GM21723 (cell line): ENCODE measurements around the gene NKTR.

Source experiments
- ATAC-seq: cut with Tn5 transposase; IDR thresholded peaks from one replicate; pipeline ENCODE4 v1.9.1; 2021; ENCODE audit warnings: mild to moderate bottlenecking, moderate library complexity; ENCODE audit not compliant: unreplicated experiment

Gene NKTR

DNA sequence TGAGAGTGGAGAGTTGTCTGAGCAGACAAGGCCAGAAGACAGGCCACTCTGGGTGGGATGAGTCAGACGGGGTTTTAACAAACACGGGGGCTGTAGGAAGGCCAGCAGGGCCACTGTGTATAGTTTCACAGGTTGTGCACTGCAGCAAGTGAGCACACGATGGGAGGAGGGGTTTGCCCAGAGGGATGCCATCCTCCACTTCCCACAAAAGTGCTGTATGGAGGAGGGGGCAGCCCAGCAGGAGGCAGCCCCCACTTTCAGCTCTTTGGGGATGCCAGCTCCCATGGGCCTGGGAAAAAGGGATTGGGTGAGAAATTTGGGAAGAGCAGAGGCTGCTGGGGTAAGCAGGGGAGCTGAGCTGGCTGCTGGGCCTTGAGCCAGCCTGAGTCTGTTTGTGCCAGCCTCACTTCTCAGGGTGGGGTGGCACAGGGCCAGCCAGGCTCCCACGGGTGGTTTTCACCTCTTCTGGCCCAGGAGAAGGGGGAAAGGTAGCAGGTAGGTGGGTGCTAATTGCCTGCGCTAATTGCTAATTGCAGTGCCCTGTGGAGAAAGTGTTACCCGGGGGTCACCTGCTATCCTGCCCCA is 59.7 kb downstream of the NKTR start:
- no peak for ATAC-seq

- ATAC-seq = no peak
These were observed 60.4 kb downstream of the NKTR start for GRCh38 chr3:42660898-42661297.

GRCh38 chr3:42661593-42662022 is 61.1 kb downstream of the NKTR start:
- ATAC-seq = no peak

DNA sequence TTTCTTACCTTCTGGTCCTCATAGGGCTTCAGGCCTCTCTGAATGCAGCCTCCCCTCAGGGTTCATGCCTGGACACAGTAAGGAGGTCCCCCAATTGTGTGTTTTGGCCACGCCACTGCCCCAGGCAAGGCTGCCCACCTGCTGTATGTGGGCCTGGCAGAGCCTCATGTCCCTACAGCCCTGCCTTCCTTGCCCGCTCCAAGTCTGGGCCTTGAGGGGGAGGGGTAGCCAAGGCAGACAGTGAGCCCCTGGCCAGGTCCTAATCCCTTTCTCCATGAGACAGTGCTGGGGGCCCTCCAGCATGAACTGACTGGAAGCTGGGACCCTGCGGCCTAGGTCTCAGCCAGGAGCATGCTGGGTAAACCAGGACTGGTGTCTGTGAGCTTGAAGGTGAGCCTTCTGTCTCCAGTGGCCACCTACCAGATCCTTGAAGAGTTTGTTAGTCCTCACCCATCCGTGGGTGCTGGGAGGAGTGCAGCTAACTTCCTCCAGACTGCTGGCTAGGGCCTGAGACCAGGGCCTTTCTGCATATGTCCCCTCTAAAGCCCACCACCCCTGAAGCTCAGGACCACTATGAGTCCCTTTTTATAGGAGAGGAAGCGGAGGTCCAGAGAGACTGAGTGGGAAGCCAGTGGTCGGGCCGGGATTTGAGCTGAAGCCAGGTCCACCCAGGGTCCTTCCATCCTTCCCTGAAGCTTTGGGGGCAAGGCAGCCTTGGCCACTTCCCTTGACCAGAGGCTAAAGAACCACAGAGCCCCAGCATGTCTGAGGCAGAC is 61.7 kb downstream of the NKTR start:
- no peak for ATAC-seq

- ATAC-seq = no peak
These were observed 62.5 kb downstream of the NKTR start for GRCh38 chr3:42662813-42663535.

DNA sequence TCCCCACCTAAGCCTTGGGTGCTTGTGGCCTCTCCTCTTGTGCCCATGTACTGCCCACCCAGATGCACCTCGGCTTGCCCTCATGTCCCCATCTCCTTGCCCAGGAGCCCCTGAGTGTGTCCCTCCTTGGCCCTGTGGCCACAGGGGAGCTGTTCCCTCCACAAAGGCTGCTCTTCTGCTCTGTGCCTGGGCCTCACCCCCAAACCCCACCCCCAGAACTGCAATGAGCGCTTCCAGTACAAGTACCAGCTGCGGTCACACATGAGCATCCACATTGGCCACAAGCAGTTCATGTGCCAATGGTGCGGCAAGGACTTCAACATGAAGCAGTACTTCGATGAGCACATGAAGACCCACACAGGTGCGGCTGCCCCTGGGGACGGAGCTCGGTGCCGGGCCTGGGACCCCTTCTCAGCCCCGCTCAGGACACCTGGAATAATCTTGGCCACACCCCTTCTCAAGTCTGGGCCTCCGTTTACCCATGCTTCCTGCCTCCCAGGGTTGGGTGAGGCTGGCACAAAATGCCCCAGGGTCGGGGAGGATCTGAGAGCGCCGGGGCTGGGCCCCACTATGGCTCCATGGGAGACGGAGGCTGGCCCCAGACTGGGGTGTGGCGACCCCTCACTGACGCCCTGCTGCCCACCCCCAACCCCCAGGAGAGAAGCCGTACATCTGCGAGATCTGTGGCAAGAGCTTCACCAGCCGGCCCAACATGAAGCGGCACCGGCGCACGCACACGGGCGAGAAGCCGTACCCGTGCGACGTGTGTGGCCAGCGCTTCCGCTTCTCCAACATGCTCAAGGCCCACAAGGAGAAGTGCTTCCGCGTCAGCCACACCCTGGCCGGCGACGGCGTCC is 63.3 kb downstream of the NKTR start:
- ATAC-seq = no peak

DNA sequence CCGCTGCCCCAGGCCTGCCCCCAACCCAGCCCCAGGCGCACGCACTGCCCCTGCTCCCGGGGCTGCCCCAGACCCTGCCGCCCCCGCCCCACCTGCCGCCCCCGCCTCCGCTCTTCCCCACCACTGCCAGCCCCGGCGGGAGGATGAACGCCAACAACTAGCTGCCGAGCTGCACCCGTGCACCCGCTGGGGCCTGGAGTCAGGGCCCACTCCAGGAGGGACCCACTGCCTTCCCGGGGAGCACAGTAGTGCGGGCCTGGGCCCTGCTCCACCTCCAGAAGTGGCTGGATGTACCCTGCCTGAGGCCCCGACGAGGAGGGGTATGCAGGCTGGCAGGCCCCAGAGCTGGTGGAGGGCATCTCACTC is 63.9 kb downstream of the NKTR start:
- ATAC-seq = no peak

- ATAC-seq = no peak
These were observed 64.8 kb downstream of the NKTR start for GRCh38 chr3:42665050-42665878.

GRCh38 chr3:42666022-42666421 is 65.5 kb downstream of the NKTR start:
- no peak for ATAC-seq

DNA sequence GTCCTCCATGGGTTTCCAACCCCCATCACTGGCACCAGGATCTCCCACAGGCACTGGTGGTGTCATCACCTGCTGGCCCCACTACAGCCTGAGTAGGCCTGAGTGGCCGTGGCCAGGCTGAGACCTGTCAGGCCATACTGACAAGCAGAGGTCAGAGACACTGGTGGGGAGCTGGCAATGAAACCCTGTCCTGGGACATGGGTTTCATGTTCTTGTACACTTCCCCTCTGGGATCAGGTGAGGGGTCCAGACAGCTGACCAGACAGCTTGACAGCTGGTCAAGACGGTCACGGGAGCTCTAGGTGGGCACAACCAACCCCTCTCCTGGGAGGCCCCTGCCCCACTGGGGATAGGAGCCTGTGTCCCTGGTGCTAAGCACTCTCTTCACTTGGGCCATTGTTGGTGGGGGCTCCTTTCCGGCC is 66.1 kb downstream of the NKTR start:
- ATAC-seq = no peak

DNA sequence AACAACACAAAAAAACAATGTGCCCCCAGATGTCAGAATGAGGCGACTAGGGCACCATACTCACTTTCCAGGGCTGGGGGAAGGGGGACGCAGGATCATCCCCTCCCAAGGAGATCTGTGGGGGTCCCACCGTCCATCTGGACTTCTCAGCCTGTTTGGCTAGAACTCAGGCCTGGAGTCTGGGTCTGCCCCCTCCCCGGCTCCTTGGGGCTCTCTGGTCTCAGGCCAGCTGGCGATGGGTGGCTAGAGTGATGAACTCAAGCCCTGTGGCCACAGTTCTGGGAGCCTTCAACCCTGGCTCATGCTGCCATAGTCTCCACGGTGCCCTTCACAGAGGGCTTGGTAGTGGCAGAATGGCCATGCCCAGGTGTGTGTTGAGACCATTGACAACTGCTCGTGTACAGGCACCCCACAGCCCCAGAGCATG is 66.6 kb downstream of the NKTR start:
- no peak for ATAC-seq

DNA sequence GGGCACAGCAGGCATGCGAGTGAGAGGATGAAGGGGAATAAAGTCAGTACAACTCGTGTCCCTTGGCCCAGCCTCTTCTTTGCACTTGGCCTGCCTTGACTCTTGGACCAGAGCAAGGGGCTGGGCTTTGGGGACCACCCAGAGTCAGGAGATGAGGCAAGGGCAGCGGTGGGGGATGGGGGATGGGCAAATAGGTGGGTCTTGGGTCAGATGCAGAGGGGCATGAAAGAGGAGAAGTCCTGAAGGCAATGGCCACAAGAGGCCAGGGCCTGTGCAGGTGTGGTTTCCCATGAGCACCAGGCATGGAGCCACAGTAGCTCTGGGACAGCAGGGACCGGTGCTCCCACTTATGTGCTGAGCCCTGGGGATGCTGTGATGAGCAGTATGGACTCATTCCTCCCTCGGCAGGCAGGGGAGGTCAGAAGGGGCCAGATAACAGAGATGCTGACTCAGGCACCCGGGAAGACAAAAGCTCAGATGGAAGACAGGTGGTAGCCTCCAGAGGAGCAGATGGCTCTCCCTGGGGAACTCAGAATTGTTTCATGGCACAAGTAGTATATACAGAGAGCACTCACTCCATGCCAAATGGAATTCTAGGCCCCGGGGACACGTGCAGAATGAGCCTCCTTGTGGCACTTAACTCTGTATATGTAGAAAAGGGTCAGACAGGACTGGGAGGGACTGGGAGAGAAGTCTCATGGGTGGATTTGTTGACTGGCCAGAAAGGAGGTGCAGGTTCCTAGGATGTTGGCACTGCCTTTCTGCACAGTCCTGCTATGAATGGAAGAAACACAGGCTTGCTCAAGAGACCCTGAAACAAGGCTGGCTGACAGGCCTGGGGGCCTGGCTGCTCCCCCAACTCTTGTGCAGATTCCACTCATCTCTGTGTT is 67.3 kb downstream of the NKTR start:
- ATAC-seq = no peak

DNA sequence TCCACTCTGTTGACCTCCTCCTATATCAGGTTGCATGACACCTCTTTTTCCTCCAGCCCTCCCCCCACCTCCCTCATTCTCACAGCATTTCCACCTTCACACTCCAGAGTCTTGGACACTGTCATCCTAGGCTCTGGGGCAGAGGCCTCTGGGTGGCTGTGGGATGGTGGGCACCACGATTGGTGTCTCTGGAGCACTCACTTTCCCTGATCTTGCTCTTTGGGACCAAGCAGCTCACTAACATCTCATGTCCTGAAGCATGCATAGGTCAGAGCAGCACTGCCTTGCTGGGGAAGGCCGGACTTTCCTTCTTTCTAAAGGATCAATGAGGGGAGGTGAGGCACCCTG is 67.9 kb downstream of the NKTR start:
- no peak for ATAC-seq

- no peak for ATAC-seq
These were observed 68.3 kb downstream of the NKTR start for GRCh38 chr3:42668793-42669217.

GRCh38 chr3:42670051-42670576 is 69.6 kb downstream of the NKTR start:
- no peak for ATAC-seq

GRCh38 chr3:42670670-42671069 is 70.2 kb downstream of the NKTR start:
- ATAC-seq = no peak

DNA sequence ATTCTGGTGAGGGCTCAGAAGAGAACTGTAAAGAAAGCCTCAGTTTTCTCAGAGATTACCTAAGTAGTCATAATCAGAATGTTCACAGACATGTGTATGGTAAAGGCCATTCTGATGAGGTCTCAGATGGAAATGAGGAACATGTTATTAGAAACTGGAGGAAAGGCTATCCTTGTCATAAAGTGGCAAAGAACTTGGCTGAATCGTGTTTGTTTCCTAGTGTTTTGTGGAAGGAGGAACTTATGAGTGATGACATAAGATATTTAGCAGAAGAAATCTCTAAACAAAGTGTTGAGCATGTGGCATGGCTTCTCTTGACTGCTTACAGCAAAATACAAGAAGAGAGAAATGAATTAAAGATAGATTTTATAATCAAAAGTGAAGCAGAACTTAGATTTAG is 72.0 kb downstream of the NKTR start:
- ATAC-seq = no peak

DNA sequence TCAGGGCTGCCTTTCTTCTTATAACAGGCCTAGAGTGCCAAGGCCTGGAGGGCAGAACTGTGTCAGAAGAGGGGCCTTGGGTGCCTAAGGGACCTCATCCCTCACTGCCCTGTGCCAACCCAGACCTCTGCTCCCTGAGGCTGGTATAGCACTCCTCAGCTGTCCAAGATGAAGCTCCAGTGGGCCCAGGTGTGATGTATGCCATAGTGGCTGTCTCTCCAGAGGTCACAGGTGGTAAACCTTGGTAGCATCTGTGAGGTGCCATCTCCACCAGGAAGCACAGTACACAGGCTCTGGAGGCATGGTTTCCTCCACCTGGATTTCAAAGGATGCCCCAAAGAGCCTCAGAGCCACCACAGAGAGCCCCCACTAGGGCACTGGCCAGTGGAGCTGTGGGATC is 72.6 kb downstream of the NKTR start:
- ATAC-seq = no peak

GRCh38 chr3:42674146-42674545 is 73.7 kb downstream of the NKTR start:
- no peak for ATAC-seq
